Measurements from ENCODE around the gene PTGDS.

DNA sequence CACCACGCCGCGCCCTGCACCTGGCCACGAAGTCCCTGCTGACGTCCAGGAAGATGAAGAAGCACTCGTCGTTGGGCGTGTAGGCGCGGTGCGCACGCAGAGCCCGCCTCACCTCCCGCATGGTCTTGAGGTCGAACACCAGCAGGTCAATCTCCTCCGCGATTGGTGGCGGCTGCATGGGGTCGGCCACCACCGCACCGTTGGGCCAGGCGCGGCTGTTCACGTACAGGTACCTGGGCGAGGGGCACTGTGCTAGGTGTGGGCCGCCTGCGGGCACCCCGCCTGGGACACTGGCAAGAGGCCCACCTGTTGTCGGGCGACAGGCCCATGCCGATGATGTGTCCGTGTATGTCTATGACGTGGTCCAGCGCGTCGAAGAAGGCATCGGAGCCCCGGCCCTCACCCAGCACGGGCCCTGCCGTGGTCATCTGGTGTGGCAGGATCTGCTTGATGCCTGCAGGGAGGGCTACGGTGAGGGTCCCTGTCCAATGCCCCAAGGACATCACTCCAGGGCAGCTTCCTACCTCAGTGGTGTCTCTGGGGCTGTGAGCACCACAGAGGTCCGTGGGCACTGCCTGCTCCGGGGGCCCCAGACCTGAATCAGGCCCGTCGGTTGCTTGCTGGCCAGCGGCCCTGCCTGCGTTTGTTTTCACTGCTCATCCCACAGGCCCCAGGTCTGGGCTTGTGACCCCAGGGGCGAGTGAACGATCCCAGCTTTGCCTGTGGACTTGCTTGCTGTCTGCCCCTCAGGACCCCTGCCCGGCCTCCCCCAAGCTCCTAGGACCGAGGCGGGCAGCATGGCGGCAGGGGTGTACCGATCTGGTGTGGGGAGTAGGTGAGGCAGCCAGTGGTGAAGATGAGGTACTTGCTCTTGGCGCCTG lies 35.8 kb upstream of the PTGDS start:
- TF ChIP-seq ZNF70 (CRISPR knock-in tag; IDR thresholded peaks at IDR 0.05) (no peak), TOX (CRISPR knock-in tag; IDR thresholded peaks at IDR 0.05; ENCODE audit: borderline replicate concordance) (no peak), SNAI2 (CRISPR knock-in tag; IDR thresholded peaks at IDR 0.05) (no peak)
- TF ChIP-seq, protein P1, sequence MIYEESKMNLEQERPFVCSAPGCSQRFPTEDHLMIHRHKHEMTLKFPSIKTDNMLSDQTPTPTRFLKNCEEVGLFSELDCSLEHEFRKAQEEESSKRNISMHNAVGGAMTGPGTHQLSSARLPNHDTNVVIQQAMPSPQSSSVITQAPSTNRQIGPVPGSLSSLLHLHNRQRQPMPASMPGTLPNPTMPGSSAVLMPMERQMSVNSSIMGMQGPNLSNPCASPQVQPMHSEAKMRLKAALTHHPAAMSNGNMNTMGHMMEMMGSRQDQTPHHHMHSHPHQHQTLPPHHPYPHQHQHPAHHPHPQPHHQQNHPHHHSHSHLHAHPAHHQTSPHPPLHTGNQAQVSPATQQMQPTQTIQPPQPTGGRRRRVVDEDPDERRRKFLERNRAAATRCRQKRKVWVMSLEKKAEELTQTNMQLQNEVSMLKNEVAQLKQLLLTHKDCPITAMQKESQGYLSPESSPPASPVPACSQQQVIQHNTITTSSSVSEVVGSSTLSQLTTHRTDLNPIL (CRISPR knock-in tag; IDR thresholded peaks at IDR 0.05; ENCODE audit: low read depth) = no peak

Data from SK-N-SH treated with all-trans-retinoic acid at 6 μM for 48 hours (cell line).